ENCODE measurements around the gene EML6.

- TF ChIP-seq, protein P1, sequence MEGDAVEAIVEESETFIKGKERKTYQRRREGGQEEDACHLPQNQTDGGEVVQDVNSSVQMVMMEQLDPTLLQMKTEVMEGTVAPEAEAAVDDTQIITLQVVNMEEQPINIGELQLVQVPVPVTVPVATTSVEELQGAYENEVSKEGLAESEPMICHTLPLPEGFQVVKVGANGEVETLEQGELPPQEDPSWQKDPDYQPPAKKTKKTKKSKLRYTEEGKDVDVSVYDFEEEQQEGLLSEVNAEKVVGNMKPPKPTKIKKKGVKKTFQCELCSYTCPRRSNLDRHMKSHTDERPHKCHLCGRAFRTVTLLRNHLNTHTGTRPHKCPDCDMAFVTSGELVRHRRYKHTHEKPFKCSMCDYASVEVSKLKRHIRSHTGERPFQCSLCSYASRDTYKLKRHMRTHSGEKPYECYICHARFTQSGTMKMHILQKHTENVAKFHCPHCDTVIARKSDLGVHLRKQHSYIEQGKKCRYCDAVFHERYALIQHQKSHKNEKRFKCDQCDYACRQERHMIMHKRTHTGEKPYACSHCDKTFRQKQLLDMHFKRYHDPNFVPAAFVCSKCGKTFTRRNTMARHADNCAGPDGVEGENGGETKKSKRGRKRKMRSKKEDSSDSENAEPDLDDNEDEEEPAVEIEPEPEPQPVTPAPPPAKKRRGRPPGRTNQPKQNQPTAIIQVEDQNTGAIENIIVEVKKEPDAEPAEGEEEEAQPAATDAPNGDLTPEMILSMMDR (conservative IDR thresholded peaks at IDR 0.05 in 1 of 2, IDR thresholded peaks at IDR 0.05 in 1 of 2; ENCODE audit: extremely low read depth in 1 of 2, insufficient read depth in 1 of 2, low read depth in 1 of 2, low read length in 2 of 2) = no peak
- no peak for TF ChIP-seq EZH2 (IDR thresholded peaks at IDR 0.05; ENCODE audit: borderline replicate concordance, low read length)
These were observed 53.0 kb downstream of the EML6 start for GRCh38 chr2:54776494-54776893.
